D721Med (cell line): Measurements from ENCODE around the gene GRIFIN.

ENCODE experiments used
- DNase-seq: peaks from one replicate; pipeline ENCODE4 v3.0.0; 2011; ENCODE audit warnings: low spot score; ENCODE audit not compliant: insufficient read length
- FAIRE-seq: peaks from 2 replicates; lab custom pipeline; 2011; peaks lifted over from hg19 to GRCh38; lab: Jason Lieb, UNC
- CTCF ChIP-seq: IDR thresholded peaks from 2 replicates; pipeline ENCODE4 v1.5.1; 2012; ENCODE audit warnings: mild to moderate bottlenecking, control low read depth; ENCODE audit not compliant: insufficient read depth; ENCODE audit errors: missing control alignments

The GRIFIN gene

DNA sequence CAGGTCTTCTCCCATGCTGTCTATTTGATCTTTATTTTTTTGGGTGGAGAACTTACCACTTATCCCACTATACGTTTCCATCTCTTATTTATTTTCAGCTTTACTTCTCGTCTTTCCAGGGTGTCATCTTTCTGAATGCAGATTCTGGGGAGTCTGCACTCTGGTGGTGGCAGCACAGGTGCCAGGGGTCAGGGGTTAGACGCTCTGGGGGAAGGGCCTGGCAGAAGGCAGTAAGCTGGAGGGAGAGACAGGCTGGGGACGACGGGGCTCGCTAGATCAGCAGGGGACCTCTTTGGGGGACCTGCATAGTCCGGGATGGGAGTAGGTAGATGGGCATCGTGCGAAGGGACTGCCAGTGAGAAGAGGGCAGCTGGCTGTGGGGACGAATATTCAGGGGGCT is 50.4 kb downstream of the GRIFIN start:
- FAIRE-seq (no peak), DNase-seq (no peak)
- TF ChIP-seq CTCF: no peak
